Measurements from ENCODE around the gene PLPPR5. TPM values are rescaled to one million over a fixed set of nuclear protein-coding genes. Genes with fewer than 3 reads are reported as not detected.

PLPPR5 gene
- total and polyA plus RNA-seq, 2 of the 4 experiments (the other 2 are of a cell fraction): under 0.01 to 0.05 TPM

DNA sequence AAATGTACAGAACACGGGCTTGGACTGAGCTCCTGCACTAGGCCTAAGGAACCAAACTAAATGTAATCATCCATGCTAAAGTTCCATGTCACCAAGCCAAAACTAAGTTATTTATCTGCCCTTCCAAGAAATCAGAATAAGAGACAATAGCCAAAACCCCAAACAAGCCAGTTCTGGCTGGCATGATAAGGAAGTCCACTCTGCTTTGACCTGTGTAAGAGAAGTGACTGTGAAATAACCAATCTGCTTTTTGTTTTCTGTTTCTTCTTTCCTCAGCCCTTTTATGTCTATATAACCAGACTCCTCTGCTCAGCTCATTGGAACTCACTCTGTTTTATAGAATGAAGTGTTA is 15.1 kb downstream of the PLPPR5 start:
- ChIA-PET CTCF (no interaction called here), POLR2A (ENCODE audit: unreplicated experiment) (no interaction called here)
- Histone ChIP-seq H3K9me1 (ENCODE audit: insufficient read depth, low read length) (no peaks in the 10 kb centered on the region), H3K56ac (ENCODE audit: extremely low read depth, insufficient read depth, low read length) (no peak overlapping the region), H2AFZ (replicated peaks; ENCODE audit: low read length, poor library complexity) (no peak overlapping the region), H3K4me3 (ENCODE audit: insufficient read depth, low read depth, low read length) (no peak overlapping the region), H4K20me1 (ENCODE audit: insufficient read depth, low read length) (no peaks in the 10 kb centered on the region), H3K27ac (ENCODE audit: insufficient read depth, low read length) (no peak overlapping the region; the same call in 1 of the 2 replicates), H4K5ac (ENCODE audit: low read depth, low read length) (peak overlapping the region; percentile 22; the same call in 1 of the 2 replicates), H3K14ac (replicated peaks; ENCODE audit: low read depth, low read length) (no peak overlapping the region), H3K4me2 (ENCODE audit: low read depth, low read length) (no peak overlapping the region), H3K4me1 (ENCODE audit: control insufficient read depth, insufficient read depth, low read length) (no peaks in the 10 kb centered on the region), H2BK5ac (ENCODE audit: low read depth, low read length, poor library complexity, severe bottlenecking) (peak overlapping the region; percentile 13), H3K9ac (ENCODE audit: low read depth, low read length) (no peak overlapping the region), H3K79me1 (ENCODE audit: low read depth in 1 of 2, low read length in 2 of 2) (no peaks in the 10 kb centered on the region), H4K91ac (ENCODE audit: insufficient read depth, low read depth, low read length) (peak overlapping the region; percentile 2; the same call in 1 of the 2 replicates), H2BK120ac (ENCODE audit: low read depth, low read length) (peak overlapping the region; percentile 74; the same call in 1 of the 2 replicates), H2BK15ac (ENCODE audit: low read depth, low read length) (no peak overlapping the region), H3K18ac (ENCODE audit: low read depth, low read length) (peak overlapping the region; percentile 37; the same call in 1 of the 2 replicates), H3K27me3 (ENCODE audit: control insufficient read depth, insufficient read depth, low read length) (no peaks in the 10 kb centered on the region), H3K36me3 (ENCODE audit: control insufficient read depth, insufficient read depth, low read length) (no peaks in the 10 kb centered on the region), H3K23ac (ENCODE audit: low read depth, low read length) (no peak overlapping the region), H4K8ac (ENCODE audit: low read depth in 2 of 2, low read length in 2 of 2) (no peak overlapping the region; a peak in 1 of 4 replicates), H2AK9ac (replicated peaks; ENCODE audit: low read depth, low read length, poor library complexity) (no peak overlapping the region), H3K4ac (ENCODE audit: low read depth, low read length) (no peak overlapping the region), H3K9me3 (ENCODE audit: control insufficient read depth, insufficient read depth, low read length) (no peaks in the 10 kb centered on the region), H2BK20ac (ENCODE audit: low read depth, low read length) (0 out of 2 replicates have a peak overlapping the region, but pooled peaks have one; percentile 0), H2AK5ac (ENCODE audit: low read depth, low read length) (no peak overlapping the region)
- in situ Hi-C loops (cut with MboI; ENCODE audit: low sequenced_read_pairs) (no loop called here), dilution Hi-C loops (cut with HindIII; ENCODE audit: low sequenced_read_pairs, unreplicated experiment) (no loop called here), intact Hi-C loops (cut with micrococcal nuclease) (loop anchor here (5.0 kb wide), 1 partner anchor 718 kb away; no protein-coding TSS in a partner anchor)
- TF ChIP-seq RCOR1 (IDR thresholded peaks at IDR 0.05; ENCODE audit: insufficient replicate concordance, low read length): no peak
- no peak for TF ChIP-seq RFX5 (IDR thresholded peaks at IDR 0.05; ENCODE audit: low read depth, low read length)
- TF ChIP-seq FOS (IDR thresholded peaks at IDR 0.05; ENCODE audit: low read depth, low read length): no peak
- no peak for TF ChIP-seq BHLHE40 (IDR thresholded peaks at IDR 0.05; ENCODE audit: low read depth, low read length)
- no TSS peak for BruUV-seq (replicated peaks)
- no CpG with 5 or more reads among the region's 1 CpG for WGBS, 2 experiments (ENCODE audit: extremely low coverage in 2 of 2, insufficient read length in 1 of 2)
- no peak for DNase-seq
- 0 out of 2 replicates have a peak, but pooled peaks have one; percentile 10 for ATAC-seq (ENCODE audit: low read depth)
